GM19351 (cell line): ENCODE data around the gene UBE4B.
"Not testable (repeated sequence)": the region's sequence is repeated elsewhere in the genome, so short reads cannot be mapped to it uniquely, and the experiment has no call there.

Experiments
- ATAC-seq: cut with Tn5 transposase; IDR thresholded peaks from one replicate; pipeline ENCODE4 v1.9.1; 2021; ENCODE audit warnings: mild to moderate bottlenecking, moderate library complexity; ENCODE audit not compliant: unreplicated experiment

The UBE4B gene

GRCh38 chr1:10070206-10070605 lies 37.4 kb downstream of the UBE4B start:
- ATAC-seq, result no peak

GRCh38 chr1:10071640-10072039 lies 38.9 kb downstream of the UBE4B start:
- ATAC-seq, result no peak

DNA sequence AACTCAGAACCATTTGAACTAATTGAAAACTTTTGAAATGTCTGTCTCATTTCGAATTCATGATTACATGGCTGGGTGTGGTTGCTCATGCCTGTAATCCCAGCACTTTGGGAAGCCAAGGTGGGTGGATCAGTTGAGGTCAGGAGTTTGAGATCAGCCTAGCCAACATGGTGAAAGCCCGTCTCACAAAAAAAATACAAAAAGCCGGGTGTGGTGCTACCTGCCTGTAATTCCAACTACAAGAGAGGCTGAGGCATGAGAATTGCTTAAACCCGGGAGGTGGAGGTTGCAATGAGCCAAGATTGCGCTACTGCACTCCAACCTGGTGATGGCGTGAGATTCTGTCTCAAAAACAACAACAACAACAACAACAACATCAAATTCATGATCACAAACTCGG lies 40.6 kb downstream of the UBE4B start:
- ATAC-seq, result not testable (repeated sequence)

DNA sequence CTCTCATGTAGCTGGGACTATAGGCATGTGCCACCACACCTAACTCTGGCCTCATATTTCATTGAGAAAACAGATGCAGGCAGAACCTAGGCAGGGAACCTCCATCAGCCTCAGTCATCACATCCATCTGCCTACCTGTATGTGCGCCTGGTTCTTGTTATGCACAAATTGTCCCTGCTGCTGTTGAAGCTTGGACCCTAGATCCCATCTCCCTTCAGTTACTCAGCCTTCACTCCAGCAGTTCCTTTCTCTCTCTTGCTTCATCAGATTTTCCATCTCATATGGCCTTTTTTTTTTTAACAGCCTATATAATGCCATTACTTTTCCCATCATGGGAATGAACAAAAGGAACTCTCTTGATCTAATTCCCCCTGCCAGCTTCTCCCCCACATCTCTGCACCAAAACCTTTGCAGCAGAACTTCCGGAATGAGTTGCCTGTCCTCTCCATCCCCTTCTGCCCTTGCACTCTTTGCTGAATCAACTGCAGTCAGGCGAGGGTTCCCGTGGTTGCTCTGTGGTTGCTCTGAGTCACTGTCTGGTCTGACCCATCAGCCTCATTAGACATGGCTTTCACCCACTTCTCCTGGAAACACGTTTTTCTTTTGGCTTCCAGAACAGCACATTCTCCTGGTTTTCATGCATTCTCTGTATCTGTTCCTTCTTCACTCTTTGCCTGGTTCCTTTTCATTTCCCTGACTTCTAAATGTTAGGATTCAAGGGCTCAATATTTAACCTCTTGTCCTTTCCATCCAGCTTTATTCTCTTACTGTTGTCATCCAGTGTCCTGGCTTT lies 41.5 kb downstream of the UBE4B start:
- ATAC-seq, result peak; percentile 51

- no peak for ATAC-seq
These were observed 42.3 kb downstream of the UBE4B start for GRCh38 chr1:10074852-10075730.

DNA sequence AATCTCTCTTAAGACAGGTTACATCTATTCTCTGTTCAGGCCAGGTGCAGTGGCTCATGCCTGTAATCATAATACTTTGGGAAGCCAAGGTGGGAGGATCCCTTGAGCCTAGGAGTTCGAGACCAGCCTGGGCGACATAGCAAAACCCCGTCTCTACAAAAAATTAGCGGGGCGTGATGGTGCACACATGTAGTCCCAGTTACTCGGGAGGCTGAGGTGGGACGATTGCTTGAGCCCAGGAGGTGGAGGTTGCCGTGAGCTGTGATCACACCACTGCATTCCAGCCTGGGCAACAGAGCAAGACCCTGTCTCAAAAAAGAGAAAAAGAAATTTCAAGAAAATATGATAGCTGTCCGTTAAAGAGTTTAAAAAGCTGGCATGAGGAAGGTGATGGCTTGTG lies 43.0 kb downstream of the UBE4B start:
- no peak for ATAC-seq

GRCh38 chr1:10078494-10078893 lies 45.7 kb downstream of the UBE4B start:
- ATAC-seq, result no peak

DNA sequence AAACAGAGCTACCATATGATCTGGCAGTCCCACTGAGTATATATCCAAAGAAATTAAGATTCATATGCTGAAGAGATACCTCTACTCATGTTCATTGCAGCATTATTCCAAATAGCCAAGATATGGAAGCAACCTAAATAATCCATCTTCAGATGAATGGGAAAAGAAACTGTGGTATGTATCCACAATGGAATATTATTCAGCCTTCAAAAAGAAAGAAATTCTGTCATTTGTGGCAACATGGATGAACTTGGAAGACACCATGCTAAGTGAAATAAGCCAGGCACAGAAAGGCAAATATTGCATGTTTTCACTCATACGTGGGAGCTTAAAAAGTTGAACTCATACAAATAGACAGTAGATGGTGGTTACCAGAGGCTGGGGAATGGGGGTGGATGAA lies 47.8 kb downstream of the UBE4B start:
- no peak for ATAC-seq

DNA sequence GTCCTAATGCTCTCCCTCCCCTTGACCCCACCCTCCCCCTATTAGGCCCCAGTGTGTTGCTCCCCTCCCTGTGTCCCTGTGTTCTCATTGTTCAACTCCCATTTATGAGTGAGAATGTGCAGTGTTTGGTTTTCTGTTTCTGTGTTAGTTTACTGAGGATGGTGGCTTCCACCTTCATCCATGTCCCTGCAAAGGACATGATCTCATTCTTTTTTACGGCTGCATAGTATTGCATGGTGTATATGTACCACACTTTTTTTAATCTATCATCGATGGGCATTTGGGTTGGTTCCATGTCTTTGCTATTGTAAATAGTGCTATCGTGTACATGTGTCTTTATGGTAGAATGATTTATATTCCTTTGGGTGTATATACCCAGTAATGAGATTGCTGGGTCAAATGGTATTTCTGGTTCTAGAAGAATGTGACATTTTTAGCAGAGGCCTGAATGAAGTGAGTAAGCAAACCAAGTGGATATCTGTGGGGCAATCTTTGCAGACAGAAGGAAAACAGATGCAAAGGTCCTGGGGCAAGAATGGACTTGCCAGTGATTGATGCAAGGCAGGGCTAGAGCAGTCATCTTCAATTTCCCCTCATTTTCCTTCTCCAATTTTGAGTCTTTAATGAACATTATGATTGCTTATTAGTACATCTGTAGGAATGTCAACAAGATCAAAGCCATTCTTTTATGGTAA lies 50.2 kb downstream of the UBE4B start:
- no peak for ATAC-seq

DNA sequence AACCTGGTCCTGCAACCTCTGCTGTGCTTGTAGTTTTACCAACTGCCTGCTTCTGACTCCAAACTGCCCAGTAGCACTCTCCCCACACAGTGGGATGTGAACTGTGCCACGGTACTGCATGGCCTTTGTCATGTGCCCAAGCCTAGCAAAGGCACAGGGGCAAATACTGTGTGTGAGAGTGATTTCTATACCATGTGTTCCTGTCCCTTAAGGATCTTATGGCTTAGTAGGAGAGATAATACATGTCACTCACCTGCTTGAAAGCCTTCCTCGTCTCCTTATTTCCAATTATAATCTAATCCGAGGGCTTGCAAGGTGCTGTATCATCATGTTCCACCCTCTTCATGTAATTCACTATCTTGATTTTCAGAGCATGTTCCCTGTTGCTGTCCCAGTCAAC lies 51.3 kb downstream of the UBE4B start:
- no peak for ATAC-seq

- ATAC-seq, result no peak
These were observed 52.3 kb downstream of the UBE4B start for GRCh38 chr1:10085076-10085475.

GRCh38 chr1:10087210-10087609 lies 54.5 kb downstream of the UBE4B start:
- no peak for ATAC-seq

DNA sequence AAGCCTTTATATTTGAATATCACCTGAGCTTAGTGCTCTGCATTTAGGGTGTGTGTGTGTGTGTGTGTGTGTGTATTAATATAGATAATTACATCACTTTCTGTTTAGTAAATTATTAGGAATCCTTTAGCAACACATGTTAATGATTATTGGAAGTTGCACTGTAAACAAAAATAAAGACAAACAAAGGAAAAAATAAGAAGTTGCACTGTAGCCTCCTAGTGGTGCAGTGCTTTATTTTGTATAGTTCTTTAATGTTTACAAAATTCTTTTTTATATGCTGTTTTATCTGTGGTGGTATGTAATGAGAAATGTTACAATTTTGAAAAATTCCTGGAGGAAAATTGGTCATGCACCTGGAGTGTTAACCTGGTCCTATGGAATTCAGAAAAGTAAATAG lies 69.2 kb downstream of the UBE4B start:
- no peak for ATAC-seq

DNA sequence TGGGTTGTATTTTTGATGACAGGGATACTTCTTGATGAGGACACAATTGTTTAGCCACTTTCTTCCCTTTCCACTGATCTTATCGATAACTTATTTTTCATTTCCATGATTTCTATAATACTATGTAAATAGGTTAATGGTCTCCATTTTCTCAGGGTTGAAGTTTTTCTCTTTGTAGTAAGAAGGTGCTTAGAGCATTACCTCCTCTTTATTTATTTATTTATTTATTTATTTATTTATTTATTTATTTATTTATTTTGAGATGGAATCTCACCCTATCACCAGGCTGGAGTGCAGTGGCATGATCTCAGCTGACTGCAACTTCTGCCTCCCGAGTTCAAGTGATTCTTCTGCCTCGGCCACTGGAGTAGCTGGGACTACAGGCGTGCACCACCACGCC lies 70.4 kb downstream of the UBE4B start:
- no peak for ATAC-seq

DNA sequence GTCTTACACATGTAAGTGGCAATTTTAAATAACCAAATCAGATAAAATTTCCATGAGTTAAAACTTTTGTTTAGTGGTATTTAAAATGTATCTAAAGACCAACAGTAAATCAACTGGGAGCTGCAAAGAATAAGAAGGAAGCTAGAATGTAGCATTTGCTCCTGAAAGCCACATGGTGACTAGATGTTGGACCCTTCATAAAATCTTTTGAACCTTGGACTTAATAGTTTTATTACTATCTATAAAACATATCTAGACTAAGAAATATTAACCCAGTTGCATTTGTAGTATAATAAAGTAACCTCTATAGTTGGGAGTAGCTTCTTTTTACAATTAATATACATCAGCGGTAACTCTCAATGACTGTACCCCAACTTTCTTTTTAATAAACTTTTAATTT lies 72.1 kb downstream of the UBE4B start:
- ATAC-seq, result no peak

DNA sequence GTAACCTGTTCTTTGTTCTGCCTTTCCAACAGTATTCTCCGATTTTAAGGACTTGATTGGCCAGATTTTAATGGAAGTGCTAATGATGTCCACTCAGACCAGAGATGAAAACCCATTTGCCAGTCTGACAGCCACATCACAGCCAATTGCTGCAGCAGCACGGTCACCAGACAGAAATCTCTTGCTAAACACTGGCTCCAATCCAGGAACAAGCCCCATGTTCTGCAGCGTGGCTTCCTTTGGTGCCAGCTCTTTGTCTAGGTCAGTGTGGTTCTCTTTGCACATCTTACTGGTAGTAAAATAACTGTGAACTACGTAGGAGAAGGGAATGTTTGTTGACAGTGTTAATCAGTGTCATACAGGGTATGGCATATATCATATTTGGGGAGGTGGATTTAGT lies 72.7 kb downstream of the UBE4B start:
- no peak for ATAC-seq

- no peak for ATAC-seq
These were observed 73.5 kb downstream of the UBE4B start for GRCh38 chr1:10106241-10106640.

GRCh38 chr1:10106756-10107475 lies 74.2 kb downstream of the UBE4B start:
- ATAC-seq, result no peak

- not testable (repeated sequence) for ATAC-seq
These were observed 74.7 kb downstream of the UBE4B start for GRCh38 chr1:10107476-10107847.

DNA sequence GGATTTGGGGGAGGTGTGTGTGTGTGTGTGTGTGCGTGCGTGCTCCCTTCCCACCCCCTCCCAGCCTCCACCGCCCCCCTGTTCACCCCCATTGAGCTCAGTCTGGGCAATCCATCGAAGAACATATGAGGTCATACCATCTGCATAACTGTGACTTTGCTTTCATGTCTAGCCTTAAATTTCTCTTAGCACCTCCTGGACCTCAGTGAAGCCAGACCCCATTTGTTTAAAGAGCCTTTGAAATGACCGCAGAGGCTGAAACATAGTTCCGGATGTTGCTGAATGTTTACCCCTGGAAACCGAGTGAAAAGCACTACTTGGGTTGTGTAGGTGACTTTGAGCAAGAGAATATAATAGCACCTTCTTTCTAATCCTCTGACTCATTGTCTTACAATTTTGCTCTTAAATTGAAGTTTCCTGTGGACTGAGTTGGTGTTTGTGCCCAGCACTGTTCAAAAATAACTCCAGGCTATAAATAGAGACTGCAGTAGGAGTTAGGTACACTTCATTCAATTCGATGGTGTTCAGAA lies 75.4 kb downstream of the UBE4B start:
- no peak for ATAC-seq
